Ovary (tissue), 3 donors: ENCODE data around the gene RSAD2.

Experiments used
- EP300 ChIP-seq: sonication (generic); formaldehyde crosslinking; IDR thresholded peaks from one replicate; pipeline ENCODE4 v1.6.1; 2017; ENCODE audit warnings: antibody characterized with exemption
- POLR2A ChIP-seq: fragments of 450-650 bp; IDR thresholded peaks from one replicate; pipeline ENCODE4 v1.6.1; 2017; ENCODE audit warnings: antibody characterized with exemption, mild to moderate bottlenecking, moderate library complexity
- TF ChIP-seq, protein P1 (sequence below), 3 donors: fragments of 450-650 bp in 2 of 3; fragments of 200-600 bp in 1 of 3; IDR thresholded peaks; one replicate each; pipeline versions ENCODE4 v1.5.1 to v1.8.0; 2016 to 2022; ENCODE audit warnings: antibody characterized with exemption in 3 of 3, mild to moderate bottlenecking in 1 of 3
- donor health status: DM: no; HTN: no; CAD: no.

- no peak for TF ChIP-seq POLR2A
- TF ChIP-seq, protein P1, sequence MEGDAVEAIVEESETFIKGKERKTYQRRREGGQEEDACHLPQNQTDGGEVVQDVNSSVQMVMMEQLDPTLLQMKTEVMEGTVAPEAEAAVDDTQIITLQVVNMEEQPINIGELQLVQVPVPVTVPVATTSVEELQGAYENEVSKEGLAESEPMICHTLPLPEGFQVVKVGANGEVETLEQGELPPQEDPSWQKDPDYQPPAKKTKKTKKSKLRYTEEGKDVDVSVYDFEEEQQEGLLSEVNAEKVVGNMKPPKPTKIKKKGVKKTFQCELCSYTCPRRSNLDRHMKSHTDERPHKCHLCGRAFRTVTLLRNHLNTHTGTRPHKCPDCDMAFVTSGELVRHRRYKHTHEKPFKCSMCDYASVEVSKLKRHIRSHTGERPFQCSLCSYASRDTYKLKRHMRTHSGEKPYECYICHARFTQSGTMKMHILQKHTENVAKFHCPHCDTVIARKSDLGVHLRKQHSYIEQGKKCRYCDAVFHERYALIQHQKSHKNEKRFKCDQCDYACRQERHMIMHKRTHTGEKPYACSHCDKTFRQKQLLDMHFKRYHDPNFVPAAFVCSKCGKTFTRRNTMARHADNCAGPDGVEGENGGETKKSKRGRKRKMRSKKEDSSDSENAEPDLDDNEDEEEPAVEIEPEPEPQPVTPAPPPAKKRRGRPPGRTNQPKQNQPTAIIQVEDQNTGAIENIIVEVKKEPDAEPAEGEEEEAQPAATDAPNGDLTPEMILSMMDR (IDR thresholded peaks at IDR 0.05): no peak
- no peak for TF ChIP-seq EP300
These were observed 56.8 kb downstream of the RSAD2 start for GRCh38 chr2:6934345-6934744.
